Measurements from ENCODE around the gene ARL10.

The ARL10 gene

GRCh38 chr5:176365351-176366231 is at the start of gene ARL10:
Gene ARL10 (plus strand): TSS chr5:176365487. CDS start chr5:176365564, 77 bp downstream.
- DNase-seq: no peak

DNA sequence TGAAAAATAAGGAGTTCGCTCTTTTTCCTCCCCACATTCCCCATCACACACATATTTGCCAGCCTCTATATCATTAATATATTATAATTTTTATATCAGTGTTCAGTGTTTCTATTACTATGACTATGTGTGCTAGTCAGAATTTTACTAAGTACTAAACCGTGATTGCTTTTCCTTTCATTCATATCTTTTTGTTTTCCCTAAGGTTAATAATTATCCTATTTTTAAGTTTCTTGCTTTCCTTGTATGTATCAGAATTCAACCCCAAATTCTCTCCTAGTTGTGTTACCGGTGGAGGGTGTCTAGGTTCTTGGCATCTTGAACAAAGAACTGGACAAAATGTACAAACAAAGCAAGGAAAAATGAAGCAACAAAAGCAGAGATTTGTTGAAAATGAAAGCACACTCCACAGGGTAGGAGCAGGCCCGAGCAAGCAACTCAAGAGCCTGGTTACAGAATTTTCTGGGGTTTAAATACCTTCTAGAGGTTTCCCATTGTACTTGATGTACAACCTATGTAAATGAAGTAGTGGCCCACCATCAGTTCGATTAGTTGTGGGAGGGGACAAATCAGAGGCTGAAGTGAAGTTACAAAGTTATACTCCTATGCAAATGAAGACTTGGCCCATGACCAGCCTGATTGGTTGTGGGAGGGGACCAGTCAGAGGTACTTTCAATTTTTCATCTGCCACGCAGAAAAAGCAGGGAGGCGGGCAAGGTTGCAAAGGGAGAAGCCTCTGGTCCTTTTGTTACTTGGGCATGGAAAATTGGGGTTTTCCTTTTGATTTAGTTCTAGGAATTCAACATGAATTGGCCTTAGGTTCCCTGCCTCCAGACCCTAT is 47.5 kb upstream of the ARL10 start:
- DNase-seq: no peak

- DNase-seq: no peak
Observed at GRCh38 chr5:176319827-176320554, 45.3 kb upstream of the ARL10 start.

DNA sequence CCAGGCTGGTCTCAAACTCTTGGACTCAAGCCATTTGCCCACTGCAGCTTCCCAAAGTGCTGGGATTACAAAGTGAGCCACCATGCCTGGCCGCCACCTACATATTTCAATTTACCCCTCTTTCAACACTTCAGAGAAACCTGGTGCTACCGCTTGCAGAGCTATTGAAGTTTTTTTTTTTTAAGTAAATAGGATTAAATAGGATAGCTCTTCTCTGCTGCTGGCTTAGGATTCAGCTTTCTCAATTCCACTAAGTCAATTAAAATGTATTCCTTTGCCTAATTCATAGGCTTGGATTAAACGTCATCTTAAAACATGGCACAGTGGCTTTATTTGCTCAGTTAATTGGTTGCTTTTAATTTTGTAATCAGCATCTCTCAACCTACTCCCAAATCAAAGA is 44.7 kb upstream of the ARL10 start:
- no peak for DNase-seq

DNA sequence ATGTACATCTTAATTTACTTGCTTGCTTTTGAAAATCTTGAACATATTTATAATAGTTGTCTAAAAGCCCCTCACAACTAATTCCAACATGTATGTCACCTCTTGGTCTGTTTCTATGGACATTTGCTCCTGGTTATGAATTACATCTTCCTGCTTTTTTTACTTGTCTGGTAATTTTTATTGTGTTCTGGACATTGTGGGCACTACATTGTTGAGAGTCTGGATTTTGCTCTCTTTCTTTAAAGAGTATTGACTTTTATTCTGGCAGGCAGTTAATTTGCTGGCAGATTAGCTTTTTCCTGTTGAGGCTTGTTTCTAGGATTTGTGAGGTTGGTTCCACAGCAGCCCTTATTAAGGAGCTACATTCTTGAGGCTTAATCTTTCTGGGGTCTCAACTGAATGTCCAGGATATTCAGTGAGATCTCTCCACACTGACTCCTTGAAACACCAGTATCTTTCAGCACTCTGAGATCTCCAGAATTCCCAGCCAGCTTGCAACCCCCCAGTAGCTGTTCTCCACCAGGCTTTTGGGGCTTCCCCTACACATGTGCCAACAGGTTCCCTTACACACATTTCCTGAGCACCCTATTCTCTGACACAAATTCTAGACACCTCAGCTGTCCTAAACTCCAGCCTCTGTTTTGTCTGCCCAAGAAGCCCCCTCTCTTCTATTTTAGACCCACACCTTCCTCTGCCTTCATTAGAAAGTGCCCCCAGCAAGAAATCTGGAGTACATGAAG is 31.1 kb upstream of the ARL10 start:
- no peak for DNase-seq

GRCh38 chr5:176337913-176338312 is 27.4 kb upstream of the ARL10 start:
- DNase-seq: no peak

- no peak for DNase-seq
Observed at GRCh38 chr5:176339304-176339703, 26.0 kb upstream of the ARL10 start.

DNA sequence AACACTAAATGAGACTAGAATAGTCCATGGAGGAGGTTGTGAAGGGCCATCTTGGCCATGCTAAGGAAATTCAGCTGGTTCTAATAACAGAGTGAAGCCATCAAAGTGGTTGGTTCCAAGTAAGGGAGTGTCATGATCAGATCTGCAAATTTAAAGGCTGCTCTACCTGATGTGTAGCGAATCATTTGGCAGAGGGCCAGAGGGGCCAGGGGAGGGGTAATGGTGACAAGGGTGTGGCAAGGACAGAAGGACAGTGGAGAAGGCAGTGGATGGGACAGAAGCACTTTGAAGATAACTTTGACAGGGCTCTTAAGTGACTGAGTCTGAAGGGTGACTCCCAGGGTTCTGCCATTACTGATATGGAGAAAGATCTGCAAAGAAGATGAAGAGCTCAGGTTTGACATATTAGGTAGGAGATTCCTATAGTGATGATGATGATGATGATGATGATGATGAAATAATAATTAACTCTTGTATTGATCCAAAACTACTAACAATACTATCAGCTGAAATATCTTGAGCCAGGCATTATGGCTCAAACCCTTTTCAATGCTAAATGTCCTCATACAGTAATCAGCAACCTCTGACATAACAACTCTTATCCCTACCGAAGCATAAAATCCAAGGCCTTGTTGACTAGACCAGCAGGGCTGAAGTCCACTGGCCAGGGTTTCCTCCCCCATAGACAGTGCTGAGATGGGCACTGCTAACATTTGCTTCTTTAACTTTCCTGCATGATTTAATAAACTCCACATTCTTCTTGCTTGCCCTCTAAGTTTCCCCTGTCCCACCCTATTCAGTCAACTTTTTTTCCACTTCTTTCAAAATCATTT is 23.7 kb upstream of the ARL10 start:
- no peak for DNase-seq

DNA sequence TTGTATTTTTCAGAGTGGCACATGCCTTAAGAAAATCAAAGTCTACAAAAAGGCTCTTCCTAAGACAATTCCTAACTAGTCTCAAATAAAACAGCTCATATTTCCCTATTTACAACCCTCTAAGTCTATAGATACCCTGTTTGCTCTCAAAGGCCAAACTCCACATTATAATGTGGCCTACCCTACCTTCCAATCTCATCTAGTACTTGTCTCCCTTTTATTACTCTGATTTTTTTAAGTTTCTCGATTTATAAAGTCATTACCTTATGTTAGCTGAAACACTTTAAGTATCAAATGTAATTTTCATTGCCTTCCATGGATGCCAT is 23.2 kb upstream of the ARL10 start:
- no peak for DNase-seq

DNA sequence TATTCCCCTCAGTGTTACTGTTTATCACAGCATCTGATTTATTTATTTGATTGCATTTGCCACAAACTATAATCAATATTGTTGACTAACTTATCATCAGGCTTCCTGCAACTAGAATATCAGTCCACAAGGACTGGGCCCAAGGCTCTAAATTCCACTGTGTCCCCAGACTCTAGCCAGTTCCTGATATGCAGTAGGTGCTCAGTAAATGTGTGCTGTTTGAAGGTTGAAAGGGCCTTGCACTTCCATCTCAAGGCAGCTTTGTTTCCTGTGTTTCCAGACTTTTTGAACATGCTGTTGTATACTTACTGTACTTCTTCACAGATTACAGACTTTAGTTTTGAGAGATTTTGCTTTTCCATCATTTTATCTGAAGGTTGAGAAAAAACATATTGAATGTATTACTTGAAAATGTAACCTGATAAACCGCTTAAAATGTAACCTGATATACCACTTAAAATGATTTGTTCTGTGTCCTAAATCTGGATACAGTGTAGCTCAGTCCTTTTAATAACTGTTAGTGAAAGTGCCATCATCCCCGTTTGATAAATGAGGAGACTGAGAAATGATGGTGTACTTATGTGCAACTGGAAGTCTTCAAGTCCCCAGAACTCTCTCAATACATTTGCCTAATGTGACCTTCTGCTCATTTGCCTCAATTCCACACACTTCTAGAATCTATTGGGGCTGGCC is 22.4 kb upstream of the ARL10 start:
- DNase-seq: no peak

- DNase-seq: no peak
Observed at GRCh38 chr5:176350416-176350815, 14.9 kb upstream of the ARL10 start.

- DNase-seq: no peak
Observed at GRCh38 chr5:176352116-176352878, 13.0 kb upstream of the ARL10 start.

- no peak for DNase-seq
Observed at GRCh38 chr5:176353533-176353932, 11.8 kb upstream of the ARL10 start.

- no peak for DNase-seq
Observed at GRCh38 chr5:176355400-176356178, 9.7 kb upstream of the ARL10 start.

GRCh38 chr5:176356179-176356566 is 9.1 kb upstream of the ARL10 start:
- no peak for DNase-seq

GRCh38 chr5:176359658-176360057 is 5.6 kb upstream of the ARL10 start:
- no peak for DNase-seq

DNA sequence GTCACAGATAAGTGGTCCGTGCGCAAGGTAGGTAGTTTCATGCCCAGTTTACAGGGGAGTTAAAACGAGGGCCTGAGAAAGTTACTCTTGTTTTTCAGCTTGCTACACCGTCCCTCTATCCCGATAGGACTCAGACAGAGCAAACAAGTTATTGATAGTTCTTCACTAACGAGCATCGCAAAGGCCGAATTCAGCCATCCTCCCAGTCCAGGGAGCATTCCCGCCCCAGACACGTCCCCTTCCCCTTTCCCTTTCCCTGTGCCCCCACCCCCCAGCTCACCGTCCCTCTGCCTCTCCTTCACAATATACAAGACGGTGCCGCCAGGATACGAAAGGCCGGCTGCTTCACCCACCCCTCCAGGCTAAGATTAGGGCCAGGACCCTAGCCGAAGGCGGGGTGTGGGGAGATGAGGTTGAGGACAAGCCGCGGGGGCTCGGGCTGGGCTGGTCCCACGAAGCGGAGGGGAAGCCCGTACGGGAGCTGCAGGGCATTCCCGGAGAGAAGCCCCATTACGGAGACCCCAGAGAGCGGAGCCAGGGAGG is 4.3 kb upstream of the ARL10 start:
- no peak for DNase-seq

DNA sequence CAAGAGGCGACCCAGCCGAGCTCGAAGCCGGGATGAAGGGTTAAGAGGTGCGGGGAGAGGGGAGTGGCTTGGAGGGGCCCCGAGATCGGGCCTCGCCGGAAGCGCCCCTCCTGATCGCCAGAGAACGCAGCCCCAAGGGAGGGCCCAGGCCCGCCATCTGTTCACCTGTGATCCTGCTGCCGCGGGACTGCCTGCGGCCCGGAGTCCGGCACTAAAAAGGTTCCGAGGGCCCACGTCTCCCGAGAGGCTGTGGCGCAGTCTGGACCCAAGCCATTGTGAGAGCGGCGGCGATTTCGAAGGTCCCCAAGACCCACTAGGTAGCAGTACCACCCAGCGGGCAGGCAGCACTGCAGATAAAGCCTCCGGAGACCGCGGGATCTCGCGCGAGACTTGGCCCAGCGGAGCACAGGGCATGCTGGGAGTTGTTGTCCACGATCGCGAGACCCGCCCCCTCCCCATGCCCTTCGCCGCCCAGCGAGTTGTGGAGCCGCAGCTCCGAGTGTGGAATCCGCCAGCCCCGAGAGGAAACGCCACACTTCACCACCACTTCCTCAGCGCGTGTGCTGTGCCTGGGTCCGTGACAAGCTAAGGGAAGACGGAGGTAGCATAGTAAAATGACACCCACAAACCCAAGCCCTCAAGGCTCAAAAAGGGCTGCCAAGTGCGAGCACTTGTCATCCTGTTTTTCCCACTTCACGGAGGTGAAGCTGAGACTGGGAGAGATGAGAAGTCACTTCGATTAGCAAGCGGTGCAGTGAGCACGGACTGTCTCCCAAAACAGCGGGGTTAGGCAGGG is 3.7 kb upstream of the ARL10 start, which contains the start of gene KIAA1191:
Gene KIAA1191, minus strand, starts transcription at position 328 of the 796 bp plus-strand sequence. CDS start 2,256 bp downstream, outside the sequence.
- peak; percentile 15 for DNase-seq

GRCh38 chr5:176362233-176362490 is 3.1 kb upstream of the ARL10 start:
- DNase-seq: no peak
